Measurements from ENCODE around the gene RPL22L1. TPM values are rescaled to one million over a fixed set of nuclear protein-coding genes. Genes with fewer than 3 reads are reported as not detected.

Gene RPL22L1
- total and polyA plus RNA-seq, 11 donors = 8.6 to 97.3 (median 29.2) TPM

- no peaks in the 10 kb centered on the region for H3K27me3 ChIP-seq
- TF ChIP-seq, protein P1, sequence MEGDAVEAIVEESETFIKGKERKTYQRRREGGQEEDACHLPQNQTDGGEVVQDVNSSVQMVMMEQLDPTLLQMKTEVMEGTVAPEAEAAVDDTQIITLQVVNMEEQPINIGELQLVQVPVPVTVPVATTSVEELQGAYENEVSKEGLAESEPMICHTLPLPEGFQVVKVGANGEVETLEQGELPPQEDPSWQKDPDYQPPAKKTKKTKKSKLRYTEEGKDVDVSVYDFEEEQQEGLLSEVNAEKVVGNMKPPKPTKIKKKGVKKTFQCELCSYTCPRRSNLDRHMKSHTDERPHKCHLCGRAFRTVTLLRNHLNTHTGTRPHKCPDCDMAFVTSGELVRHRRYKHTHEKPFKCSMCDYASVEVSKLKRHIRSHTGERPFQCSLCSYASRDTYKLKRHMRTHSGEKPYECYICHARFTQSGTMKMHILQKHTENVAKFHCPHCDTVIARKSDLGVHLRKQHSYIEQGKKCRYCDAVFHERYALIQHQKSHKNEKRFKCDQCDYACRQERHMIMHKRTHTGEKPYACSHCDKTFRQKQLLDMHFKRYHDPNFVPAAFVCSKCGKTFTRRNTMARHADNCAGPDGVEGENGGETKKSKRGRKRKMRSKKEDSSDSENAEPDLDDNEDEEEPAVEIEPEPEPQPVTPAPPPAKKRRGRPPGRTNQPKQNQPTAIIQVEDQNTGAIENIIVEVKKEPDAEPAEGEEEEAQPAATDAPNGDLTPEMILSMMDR (IDR thresholded peaks at IDR 0.05) = no peak
- no peak for TF ChIP-seq POLR2A (IDR thresholded peaks at IDR 0.05)
- intact Hi-C loops (cut with DNase I) = loop anchor here in 1 of 10 donors (10.0 kb wide), 1 partner anchor 430 kb away; the partner anchor contains the start of gene CLDN11
- H3K9me3 ChIP-seq = peaks cover 0 to 7% (median 0%) of the 10 kb centered on the region in 12 donors
- H3K27ac ChIP-seq = no peak overlapping the region
- ATAC-seq = no peak
- H3K4me1 ChIP-seq = no peaks in the 10 kb centered on the region
- no peaks in the 10 kb centered on the region for H3K36me3 ChIP-seq
- no peak overlapping the region for H3K4me3 ChIP-seq
- DNase-seq = no peak
Measured at GRCh38 chr3:170844377-170844776, 25.6 kb downstream of the RPL22L1 start.

DNA sequence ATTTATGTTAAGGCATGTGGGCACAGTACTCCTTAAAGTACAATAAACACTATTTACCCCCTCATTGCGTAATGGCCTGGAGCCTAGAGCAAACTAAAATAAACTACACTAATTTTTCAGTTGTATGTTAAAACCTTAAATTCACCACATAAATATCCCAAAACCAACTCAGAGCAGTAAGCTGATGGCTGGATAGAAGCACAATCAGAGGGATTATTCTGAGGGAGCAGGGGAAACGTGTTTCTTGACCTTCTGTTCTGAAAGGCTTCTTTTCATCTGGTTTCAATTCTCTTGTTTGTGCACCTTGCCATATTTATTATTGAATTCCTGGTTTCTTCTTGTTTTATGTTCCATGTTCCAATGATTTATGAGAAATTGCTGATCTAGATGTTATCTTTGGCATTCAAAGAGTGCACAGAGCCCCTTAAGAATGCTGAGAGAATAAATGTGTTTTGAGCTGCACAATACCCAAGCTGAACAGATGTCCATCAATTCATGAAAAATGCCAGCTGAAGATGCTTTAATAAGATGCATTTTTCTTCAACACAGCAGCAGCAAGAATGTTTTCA lies 29.6 kb downstream of the RPL22L1 start:
- no peak for ATAC-seq
- Histone ChIP-seq H3K4me1 (no peaks in the 10 kb centered on the region), H3K27me3 (no peaks in the 10 kb centered on the region), H3K4me3 (no peak overlapping the region), H3K36me3 (no peaks in the 10 kb centered on the region), H3K9me3 (peaks cover 0 to 7% (median 0%) of the 10 kb centered on the region in 12 donors), H3K27ac (no peak overlapping the region)
- 78 to 87% (median 86%) methylated on average over 2 of the region's 2 CpGs for WGBS, 4 donors
- intact Hi-C loops (cut with DNase I) = loop anchor here in 1 of 10 donors (10.0 kb wide), 1 partner anchor 426 kb away; the partner anchor contains the start of gene CLDN11
- no peak for DNase-seq
- TF ChIP-seq POLR2A (IDR thresholded peaks at IDR 0.05) = no peak

DNA sequence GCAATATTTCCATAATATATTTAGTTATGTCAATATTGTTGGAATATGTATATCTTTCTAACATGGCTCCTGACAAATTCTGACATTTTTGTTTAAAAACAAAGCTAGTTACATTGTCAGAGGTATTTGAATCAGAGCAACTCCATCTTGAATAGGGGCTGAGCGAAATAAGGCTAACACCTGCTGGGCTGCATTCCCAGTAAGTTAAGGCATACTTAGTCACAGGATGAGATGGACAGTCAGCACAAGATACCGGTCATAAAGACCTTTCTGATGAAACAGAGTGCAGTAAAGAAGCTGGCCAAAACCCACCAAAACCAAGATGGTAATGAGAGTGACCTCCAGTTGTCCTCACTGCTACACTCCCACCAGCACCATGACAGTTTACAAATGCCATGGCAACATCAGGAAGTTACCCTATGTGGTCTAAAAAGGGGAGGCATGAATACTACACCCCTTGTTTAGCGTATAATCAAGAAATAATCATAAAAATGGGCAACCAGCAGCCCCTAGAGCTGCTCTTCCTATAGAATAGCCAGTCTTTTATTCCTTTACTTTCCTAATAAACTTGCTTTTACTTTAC lies 30.4 kb downstream of the RPL22L1 start:
- intact Hi-C loops (cut with DNase I) = loop anchor here in 1 of 10 donors (10.0 kb wide), 1 partner anchor 425 kb away; the partner anchor contains the start of gene CLDN11
- Histone ChIP-seq H3K9me3 (peaks cover 0 to 6% (median 0%) of the 10 kb centered on the region in 12 donors), H3K27me3 (peaks cover 0 to 2% (median 0%) of the 10 kb centered on the region in 9 donors), H3K36me3 (no peaks in the 10 kb centered on the region), H3K4me3 (no peak overlapping the region), H3K4me1 (no peaks in the 10 kb centered on the region), H3K27ac (no peak overlapping the region)
- ATAC-seq (no peak), DNase-seq (no peak)
- WGBS, 4 donors = 86 to 92% (median 90%) methylated on average over 3 of the region's 3 CpGs
- TF ChIP-seq, protein P1 (IDR thresholded peaks at IDR 0.05) = no peak
- no peak for TF ChIP-seq POLR2A (IDR thresholded peaks at IDR 0.05)

- TF ChIP-seq POLR2A (IDR thresholded peaks at IDR 0.05) = no peak
- TF ChIP-seq, protein P1 (IDR thresholded peaks at IDR 0.05) = no peak
- no peaks in the 10 kb centered on the region for H3K36me3 ChIP-seq
- H3K27me3 ChIP-seq = peaks cover 0 to 13% (median 0%) of the 10 kb centered on the region in 9 donors
- 85 to 90% (median 88%) methylated on average over 4 of the region's 4 CpGs for WGBS, 4 donors
- no peak for DNase-seq
- H3K9me3 ChIP-seq = no peaks in the 10 kb centered on the region
- no peak overlapping the region for H3K27ac ChIP-seq
- no peak for ATAC-seq
- intact Hi-C loops (cut with DNase I) = no loop called here
- no peak overlapping the region for H3K4me3 ChIP-seq
- no peaks in the 10 kb centered on the region for H3K4me1 ChIP-seq
Measured at GRCh38 chr3:170836491-170836890, 33.5 kb downstream of the RPL22L1 start.

Data from heart left ventricle (tissue), 16 donors.